ENCODE measurements around the gene PTPRU.
"Not testable (repeated sequence)": the region's sequence is repeated elsewhere in the genome, so short reads cannot be mapped to it uniquely, and the experiment has no call there.

The PTPRU gene

DNA sequence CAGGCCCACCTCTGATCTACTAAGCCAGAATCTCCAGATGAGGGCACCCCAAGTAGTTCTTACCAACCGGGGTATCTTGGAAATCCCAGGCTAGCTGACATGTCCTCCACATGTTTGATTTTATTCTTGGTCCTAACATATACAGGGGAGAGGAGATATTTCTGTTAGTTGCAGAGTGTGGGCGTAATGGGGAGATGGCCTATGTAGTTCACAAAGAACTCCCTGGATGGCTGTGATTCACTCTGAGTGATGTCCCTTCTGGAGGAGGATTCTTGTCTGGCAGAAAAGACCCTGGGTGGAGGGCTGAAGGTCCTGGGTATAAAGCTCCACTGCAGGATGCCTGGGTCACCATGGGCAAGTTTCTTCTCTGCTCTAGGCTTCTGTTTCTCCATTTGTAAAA is 18.7 kb upstream of the PTPRU start:
- DNase-seq, result no peak
- intact Hi-C loops (cut with DNase I), result no loop called here

DNA sequence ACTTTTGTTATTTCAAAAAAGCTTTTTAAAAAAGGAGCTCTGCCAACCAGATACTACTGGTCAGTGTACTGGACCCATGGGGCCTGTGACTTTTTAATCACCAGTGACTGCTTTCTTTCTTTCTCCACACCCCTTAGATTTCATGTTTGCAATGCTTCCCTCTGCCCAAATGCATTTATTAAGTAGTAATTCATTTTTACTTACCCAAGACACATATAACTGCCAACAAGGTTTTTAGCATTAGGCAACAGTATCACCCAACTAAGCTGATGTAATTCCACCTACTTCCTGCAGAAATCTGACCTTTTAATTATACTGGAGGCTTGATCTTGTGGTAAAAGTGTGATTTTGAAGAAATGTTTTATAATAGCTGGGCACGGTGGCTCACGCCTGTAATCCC is 18.1 kb upstream of the PTPRU start:
- DNase-seq, result no peak
- intact Hi-C loops (cut with DNase I), result no loop called here

DNA sequence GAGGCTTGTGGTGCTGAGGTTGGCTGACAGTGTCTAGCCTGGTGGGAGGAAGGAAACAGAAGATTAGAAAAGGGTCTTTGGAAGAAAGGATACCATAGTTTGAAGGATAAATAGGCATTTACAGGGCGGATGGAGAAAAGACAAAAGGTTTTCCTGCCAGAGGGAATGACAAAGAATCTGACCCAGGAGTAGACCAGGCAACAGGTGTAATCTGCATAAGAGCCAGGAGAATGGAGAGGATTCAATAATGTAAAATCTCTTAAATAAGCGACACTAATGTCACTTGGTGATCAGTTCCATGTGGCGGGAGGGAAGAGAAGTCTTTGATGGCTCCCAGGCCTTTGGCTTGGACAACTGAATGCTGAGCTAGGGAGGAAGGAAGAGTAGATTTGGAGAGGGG is 15.0 kb upstream of the PTPRU start:
- DNase-seq, result no peak
- intact Hi-C loops (cut with DNase I), result no loop called here

DNA sequence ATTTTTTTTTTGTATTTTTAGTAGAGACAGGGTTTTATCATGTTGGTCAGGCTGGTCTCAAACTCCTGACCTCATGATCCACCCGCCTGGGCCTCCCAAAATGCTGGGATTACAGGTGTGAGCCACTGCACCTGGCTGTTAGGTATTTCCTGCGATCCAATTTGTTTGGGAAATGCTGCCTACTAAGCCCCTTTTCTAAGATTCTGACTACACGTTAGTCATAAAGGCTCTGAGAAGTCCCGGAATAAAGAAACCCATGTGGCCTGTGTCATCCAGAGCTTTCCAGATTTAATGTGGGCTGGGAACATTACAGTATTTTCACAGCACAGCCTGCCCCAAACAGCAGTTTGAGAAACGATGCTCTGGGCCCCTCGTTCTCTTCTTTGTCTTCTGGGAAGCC is 14.1 kb upstream of the PTPRU start:
- DNase-seq; intact Hi-C loops (cut with DNase I): not testable (repeated sequence)

DNA sequence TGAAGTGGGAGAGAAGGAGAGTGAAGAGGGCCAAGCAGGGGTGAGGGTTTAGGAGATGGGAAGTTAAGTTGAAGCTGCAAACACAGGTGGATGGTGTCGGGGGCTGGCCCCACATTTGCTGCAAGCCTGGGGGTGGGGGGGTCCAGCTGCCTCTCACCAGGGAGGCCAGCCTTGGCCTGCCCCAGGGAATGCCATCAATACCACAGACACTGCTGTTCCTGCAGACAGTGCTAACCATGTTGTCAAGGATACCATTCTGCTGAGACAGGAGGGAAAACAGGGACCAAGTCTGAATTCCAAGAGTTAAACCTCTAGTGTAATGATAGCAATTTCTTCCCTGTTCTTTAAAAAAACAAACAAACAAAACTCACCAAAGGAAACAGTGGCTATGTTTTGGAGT is 13.6 kb upstream of the PTPRU start:
- intact Hi-C loops (cut with DNase I), result no loop called here
- no peak for DNase-seq

DNA sequence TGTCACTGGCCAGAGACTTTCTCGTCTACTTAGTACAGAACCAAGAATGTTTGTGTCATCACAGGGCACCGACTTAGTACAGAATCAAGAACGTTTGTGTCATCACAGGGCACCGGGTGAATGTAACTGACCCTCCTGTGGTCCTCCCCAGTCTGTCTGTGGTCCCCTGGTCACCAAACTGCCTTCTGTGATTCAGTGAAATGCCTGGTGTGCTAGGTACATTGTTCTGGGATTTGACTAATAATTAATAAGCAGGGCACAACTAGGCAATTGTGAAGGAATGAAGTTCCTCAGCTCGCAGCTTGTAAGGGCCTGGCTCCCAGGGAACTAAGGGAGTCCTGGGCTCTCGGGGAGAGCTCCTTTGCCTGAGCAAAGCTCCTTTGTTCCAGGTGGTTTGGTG is 12.8 kb upstream of the PTPRU start:
- DNase-seq, result no peak
- intact Hi-C loops (cut with DNase I), result no loop called here

DNA sequence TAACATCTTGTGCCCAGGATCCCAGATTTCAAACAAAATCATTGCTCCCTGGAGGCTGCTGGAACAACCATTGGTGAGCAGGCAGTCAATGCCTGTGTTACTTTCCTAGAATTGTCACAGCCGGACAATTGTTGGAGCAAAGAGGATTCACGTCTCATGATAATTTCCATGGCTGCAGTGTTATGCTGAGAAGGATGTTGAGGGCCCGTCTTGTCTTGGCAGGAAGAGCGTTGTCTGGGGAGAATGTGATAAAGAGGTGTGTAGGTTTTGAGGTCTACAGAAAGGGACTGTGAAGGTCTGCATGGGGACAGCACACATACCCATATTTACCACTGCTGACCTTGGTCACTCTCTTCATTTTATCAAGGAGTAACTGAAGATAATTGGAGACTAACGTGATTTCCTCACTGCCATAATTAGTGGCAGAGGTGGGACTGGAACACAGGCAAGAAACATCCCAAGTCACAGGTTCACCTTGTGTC is 11.9 kb upstream of the PTPRU start:
- DNase-seq, result no peak
- intact Hi-C loops (cut with DNase I), result no loop called here

DNA sequence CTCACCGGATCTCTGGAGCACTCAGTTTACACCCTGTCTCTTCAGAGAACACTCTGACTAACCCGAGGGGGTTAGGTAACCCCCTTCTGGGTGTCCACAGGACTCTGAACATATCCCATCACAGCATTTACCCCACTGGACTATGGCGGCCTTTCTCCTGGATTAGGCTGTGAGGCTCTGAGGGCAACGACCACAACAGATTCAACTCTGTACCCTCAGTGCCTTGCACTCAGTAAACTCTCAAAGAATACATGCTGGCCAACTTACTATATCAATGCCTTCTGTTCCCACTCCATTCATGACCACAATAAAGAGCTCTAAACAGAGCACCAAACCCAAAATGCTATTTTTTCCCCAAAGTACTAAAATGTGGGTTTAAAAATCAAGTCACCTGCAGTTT is 11.0 kb upstream of the PTPRU start:
- intact Hi-C loops (cut with DNase I), result no loop called here

DNA sequence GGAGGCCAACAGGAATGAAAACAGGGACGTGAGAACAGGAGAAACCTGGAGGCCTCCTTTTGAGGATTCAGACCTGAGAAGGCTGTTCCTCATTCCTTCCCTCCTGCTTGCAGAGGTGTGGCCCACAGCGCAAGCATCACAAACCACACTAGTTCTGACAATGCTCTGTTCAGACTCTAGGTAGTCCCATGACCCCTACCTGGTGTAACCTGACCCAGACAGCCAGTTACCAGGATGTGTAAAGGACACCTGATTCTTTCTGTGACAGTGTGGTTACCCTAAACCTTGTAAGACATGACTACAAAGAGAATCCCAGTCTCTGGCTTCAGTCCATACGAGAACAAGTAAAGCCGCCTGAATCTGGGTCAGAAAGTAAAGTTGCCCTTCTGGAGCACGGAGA is 8.8 kb upstream of the PTPRU start:
- intact Hi-C loops (cut with DNase I), result no loop called here

More for the DNA sequence above, 11.0 kb upstream of the PTPRU start:
- no peak for DNase-seq

DNA sequence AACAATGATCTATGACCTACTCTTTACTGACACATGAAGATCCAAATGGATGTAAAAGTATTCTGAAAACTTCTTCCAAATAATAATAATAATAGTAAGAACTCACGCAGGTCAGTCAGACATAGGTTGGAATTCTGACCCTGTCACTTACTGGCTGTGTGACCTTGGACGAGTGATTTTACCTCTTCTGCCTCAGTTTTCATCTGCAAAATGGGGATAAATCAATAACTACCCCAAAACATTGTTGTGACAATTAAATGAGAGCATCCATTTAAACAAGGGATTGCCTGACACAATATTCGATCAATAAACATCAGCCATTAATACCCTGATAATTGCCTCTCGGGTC is 6.1 kb upstream of the PTPRU start:
- intact Hi-C loops (cut with DNase I), result loop anchor here (5.0 kb wide), 1 partner anchor 1487 kb away; no protein-coding TSS in a partner anchor
- DNase-seq, result no peak

More for the DNA sequence above, 8.8 kb upstream of the PTPRU start:
- DNase-seq, result no peak

DNA sequence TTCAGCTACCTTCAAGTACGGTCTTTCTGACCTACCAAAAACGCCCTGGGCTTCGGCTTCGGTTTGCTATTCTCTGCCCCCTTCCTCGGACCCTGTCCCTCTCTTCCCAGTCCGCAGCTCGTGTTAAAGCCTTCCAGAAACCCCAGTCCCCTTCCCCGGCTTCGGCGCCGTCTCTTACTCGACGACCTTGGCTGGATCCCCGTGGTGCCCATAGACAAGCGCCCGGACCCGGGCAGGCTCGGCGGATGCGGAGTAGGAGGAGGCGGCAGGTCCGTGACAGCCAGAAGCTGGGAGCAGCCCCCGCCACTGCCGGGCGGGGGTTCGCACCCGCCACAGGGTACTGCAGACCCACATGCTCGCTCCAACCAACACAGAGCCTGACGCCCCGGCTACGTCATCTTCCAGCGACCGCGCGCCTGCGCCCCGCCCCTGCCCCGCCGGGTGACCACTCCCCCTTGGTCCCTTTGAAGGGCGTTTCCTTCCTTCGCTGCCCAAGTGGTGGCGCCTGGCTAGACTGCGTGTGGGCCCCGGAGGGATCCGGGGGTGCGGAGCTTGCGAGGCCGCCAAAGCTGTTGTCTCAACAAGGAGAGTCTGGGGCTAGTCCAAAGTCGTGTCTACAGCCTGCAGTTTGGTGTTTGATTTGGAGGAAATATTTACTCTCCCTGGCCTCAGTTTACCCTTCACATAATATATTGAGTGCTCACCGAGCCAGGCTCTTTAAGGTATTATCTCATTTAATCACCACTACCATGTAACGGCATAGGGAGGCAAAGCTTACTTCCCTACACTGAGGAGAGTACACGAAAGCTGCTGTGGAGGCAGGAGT is 5.6 kb upstream of the PTPRU start, which contains the start of gene MECR:
TSS of gene MECR (minus strand) at position 382 of the 826 bp plus-strand sequence. CDS start at position 354, 28 bp downstream.
- intact Hi-C loops (cut with DNase I), result loop anchor here (5.0 kb wide), 1 partner anchor 1487 kb away; no protein-coding TSS in a partner anchor
- DNase-seq, result peak; percentile 89 to 98 (median 95)

DNA sequence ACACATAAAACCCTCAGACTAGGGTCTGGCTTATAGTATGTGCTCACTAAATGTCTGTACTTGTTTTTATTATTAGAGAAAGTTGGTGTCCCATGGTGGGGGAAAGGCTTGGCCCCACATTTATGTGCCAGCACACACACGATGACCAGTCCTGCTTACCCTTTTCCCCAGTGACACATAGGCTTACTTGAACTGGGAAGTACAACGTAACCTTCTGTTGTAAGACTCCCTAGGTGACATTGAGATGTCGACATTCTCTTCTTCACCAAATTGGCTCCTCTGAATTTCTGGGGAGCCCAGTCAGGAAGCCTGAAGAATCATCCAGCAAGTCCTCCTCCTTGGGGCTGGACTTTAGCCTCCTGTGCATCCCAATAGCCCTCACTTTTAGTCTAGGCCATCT is 3.9 kb upstream of the PTPRU start:
- intact Hi-C loops (cut with DNase I), result loop anchor here (5.0 kb wide), 1 partner anchor 1485 kb away; no protein-coding TSS in a partner anchor
- DNase-seq, result no peak

DNA sequence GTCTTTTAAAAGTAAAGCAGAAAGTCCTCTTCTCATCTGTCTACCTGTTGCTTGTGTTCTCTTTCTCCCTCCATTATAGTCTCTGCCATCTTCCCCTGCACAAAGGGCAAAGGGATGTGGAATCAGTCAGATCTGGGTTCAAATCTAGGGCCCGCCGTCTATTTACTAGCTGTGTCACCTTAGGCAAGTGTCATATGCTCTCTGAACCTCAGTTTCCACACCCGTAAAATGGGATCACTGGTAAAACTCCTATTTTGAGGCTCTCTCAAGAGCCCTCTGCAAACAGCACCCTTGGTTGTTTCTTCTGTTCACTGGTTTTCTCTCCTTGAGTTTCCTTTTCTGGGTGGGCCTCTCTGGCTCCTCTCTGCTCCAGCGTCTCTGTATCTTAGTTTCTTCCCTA is 2.6 kb upstream of the PTPRU start:
- intact Hi-C loops (cut with DNase I), result loop anchor here (5.0 kb wide), 1 partner anchor 1484 kb away; no protein-coding TSS in a partner anchor
- no peak for DNase-seq

DNA sequence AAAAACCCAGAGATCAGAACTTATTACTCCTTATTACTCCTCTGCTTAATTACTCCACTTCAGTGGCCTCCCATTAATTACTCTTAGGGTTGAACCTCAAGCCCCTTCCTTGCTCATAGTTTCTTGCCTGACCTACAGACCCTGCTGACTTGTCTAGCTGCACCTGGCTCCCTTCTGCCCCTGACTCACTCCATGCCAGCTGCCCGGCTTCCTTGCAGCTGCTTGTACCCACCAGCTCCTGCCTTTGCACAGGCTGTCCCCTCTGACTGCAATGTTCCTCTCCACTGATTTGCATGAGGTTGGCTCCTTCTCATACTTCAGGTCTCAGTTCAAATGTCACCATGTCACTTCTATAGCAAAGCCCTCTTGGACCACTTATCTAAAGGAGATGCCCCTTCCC is 1.9 kb upstream of the PTPRU start:
- intact Hi-C loops (cut with DNase I), result loop anchor here (5.0 kb wide), 1 partner anchor 1483 kb away; no protein-coding TSS in a partner anchor

DNA sequence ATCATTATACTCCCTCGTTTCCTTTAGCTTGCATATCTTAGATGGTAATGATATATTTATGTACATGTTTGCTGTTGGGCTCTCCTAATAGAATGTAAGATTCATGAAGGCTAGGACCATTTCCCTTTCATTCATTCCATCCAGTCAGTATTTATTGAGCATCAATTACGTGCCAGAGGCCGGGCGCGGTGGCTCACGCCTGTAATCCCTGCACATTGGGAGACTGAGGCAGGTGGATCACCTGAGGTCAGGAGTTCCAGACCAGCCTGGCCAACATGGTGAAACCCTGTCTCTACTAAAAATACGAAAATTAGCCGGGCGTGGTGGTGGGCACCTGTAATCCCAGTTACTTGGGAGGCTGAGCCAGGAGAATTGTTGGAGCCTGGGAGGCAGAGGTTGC is 1.4 kb upstream of the PTPRU start:
- not testable (repeated sequence) for DNase-seq
- intact Hi-C loops (cut with DNase I), result loop anchor here (5.0 kb wide), 3 partner anchors 1147 to 1482 kb away; no protein-coding TSS in a partner anchor

More for the DNA sequence above, 1.9 kb upstream of the PTPRU start:
- DNase-seq, result no peak

DNA sequence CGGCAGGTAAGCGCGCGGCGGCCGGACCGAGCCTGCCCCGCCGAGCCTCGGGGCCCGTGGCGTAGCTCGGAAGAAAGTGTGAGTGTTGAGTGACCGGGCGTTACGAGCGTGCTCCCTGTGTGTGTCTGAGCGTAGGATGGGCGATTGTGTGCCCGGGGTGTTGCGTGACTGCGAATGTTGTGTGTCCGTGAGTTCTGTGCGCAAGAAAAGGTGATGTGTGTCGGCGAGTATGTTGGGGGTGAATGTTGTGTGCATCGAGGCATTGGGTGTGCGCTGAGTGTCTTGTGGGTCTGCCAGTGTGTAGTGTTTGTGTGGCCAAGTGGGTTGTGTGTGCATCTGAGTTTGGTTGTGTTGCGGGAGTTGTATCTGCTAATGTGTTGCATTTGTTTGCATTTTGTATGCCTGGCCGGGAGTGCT is 398 bp downstream of the PTPRU start:
- intact Hi-C loops (cut with DNase I), result loop anchor here (5.0 kb wide), 2 partner anchors 1146 to 1471 kb away; no protein-coding TSS in a partner anchor
- no peak for DNase-seq

DNA sequence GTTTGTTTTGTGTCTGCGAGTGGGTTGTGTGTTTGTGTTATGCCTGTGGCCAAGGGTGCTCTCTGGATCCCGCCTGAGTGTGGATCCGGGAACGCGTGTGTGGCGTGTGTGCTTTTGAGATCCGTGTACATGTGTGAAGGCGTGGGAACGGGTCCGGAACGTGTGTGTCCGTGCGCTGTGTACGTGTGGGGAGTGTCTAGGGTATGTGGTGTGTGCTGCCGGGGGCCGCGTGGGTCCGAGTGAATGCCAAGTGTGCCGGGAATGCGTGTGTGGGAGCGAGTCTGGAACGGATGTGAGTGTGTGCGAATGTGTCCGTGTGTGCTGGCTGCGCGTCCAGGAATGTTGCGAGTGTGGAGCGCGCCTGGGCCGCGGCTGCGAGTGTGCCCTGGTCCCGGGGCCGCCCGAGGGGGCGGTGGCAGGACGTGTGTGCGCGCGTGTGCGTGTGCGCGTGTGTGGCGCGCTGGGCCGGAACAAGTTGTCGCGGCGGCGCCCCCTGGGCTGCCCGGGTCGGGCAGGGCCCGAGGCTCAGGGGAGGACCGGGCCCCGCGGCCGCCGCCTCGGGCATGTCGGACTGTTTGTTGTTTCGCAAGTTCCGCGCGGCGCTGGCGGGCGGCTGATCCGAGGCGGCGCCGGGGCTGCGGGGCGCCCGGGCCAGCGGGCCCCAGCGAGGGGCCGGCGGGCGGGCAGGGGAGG is 953 bp downstream of the PTPRU start:
- intact Hi-C loops (cut with DNase I), result loop anchor here (5.0 kb wide), 2 partner anchors 1145 to 1470 kb away; no protein-coding TSS in a partner anchor
- DNase-seq, result peak in 18 of 42 donors; percentile 18 to 57 (median 34)

DNA sequence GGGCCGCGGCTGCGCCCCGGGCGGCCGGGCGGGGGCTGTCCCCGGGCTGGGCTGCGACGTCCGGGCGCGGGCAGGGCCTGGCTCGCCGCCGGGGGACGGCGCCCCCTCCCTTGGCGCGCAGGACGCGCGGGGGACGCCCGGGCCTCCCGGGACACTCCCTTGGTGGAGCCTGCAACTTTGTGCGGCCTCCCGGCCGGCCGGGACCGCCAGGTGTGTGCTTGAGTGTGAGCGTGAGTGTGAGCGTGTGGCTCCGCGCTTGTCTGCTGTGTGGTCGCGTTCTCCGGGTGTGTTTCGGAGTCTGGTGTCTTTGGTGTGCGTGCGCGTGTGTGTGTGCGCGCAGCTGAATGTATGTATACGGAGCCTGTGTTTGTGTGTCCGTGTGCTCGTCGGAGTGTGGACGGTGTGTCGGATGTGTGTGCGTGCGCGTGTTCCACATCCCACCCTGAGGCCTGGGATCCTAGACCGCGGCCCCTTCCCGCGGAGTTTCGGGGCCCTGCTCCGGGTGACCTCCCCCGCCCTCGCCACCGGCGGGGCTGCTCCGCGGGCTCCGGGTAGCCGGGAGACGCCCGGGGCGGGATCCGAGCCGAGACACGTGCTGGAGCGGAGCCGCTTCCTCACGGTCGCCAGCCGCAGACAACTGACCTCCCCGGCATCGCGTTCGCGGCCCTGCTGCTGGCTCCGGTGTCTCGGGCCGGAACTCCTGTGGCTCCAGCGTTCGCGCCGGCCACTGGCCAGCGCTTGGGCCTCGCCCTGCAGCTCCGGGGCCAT is 1.7 kb downstream of the PTPRU start:
- intact Hi-C loops (cut with DNase I), result loop anchor here (5.0 kb wide), 2 partner anchors 1144 to 1469 kb away; no protein-coding TSS in a partner anchor
- peak in 14 of 42 donors; percentile 10 to 55 (median 30) for DNase-seq

DNA sequence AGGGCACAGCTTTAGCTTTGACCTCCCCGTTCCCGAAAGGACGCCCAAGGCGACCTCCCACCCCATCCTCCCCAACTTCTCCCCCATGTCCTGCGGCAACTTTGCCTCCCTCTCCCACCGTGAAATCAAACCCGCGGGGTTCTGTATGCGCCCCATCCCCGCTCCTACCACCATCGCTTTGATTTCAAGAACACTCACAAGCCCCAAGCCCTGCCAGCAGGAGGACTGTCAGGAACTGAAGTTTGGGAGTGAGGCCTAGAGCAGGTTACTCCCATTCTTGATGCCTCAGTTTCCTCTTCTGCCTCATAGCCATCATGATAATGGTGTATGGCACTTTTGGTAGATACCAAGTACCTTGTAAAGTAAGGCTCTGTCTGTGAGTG is 2.3 kb downstream of the PTPRU start:
- intact Hi-C loops (cut with DNase I), result loop anchor here (5.0 kb wide), 2 partner anchors 1144 to 1469 kb away; no protein-coding TSS in a partner anchor

More for the DNA sequence above, 2.3 kb downstream of the PTPRU start:
- no peak for DNase-seq

Data from head of caudate nucleus (tissue), 42 donors.